ENCODE data around the gene UVSSA.

- no peak for TF ChIP-seq CTCF (IDR thresholded peaks at IDR 0.05)
- TF ChIP-seq REST (IDR thresholded peaks at IDR 0.05; ENCODE audit: low read depth, low read length): no peak
- no peak for TF ChIP-seq ELF1 (IDR thresholded peaks at IDR 0.05)
- no peak for TF ChIP-seq GABPA (IDR thresholded peaks at IDR 0.05; ENCODE audit: low read depth)
- TF ChIP-seq RFX5 (IDR thresholded peaks at IDR 0.05; ENCODE audit: low read length): no peak
- no peak for TF ChIP-seq IRF3 (IDR thresholded peaks at IDR 0.05; ENCODE audit: low read depth, low read length)
- no peak for TF ChIP-seq POLR2AphosphoS5 (IDR thresholded peaks at IDR 0.05; ENCODE audit: low read depth, low read length)
Observed at GRCh38 chr4:1416051-1416947, 69.3 kb downstream of the UVSSA start.

All from SK-N-SH (cell line).